Progenitor cell of endocrine pancreas (in vitro differentiated cells): ENCODE measurements around the gene LAMA5. TPM values are rescaled to one million over a fixed set of nuclear protein-coding genes. Genes with fewer than 3 reads are reported as not detected.

Experiments
- DNase-seq: peaks from one replicate; pipeline ENCODE4 v3.0.0; 2021; ENCODE audit warnings: low spot score; ENCODE audit not compliant: unreplicated experiment
- H3K27ac Mint-ChIP-seq: 2 replicates; pipeline ENCODE4 v1.8.0; 2021; ENCODE audit warnings: mild to moderate bottlenecking, moderate library complexity, mixed read lengths
- H3K27me3 Mint-ChIP-seq: 2 replicates; pipeline ENCODE4 v1.8.0; 2021; ENCODE audit warnings: mixed read lengths
- H3K36me3 Mint-ChIP-seq: 2 replicates; pipeline ENCODE4 v1.8.0; 2022; ENCODE audit warnings: mixed read lengths; ENCODE audit not compliant: insufficient read depth
- H3K4me1 Mint-ChIP-seq: 2 replicates; pipeline ENCODE4 v1.8.0; 2021; ENCODE audit warnings: low read depth, mixed read lengths
- H3K4me3 Mint-ChIP-seq: 2 replicates; pipeline ENCODE4 v1.8.0; 2021; ENCODE audit warnings: low read depth, mild to moderate bottlenecking, moderate library complexity, mixed read lengths
- H3K9me3 Mint-ChIP-seq: 2 replicates; pipeline ENCODE4 v1.8.0; 2021; ENCODE audit warnings: low read depth, mixed read lengths
- CTCF ChIP-seq: fragments of 200-600 bp; sonication (generic); IDR thresholded peaks from one replicate; pipeline ENCODE4 v1.5.0; 2021; ENCODE audit warnings: antibody characterized with exemption, mild to moderate bottlenecking; ENCODE audit not compliant: unreplicated experiment
- total RNA-seq: library from RNA; stranded (reverse); gene quantifications from 2 replicates; pipeline ENCODE4 v1.2.1, GENCODE V29; 2021

Gene LAMA5
- total RNA-seq, 1 donor from 2014 or later = 252 TPM

DNA sequence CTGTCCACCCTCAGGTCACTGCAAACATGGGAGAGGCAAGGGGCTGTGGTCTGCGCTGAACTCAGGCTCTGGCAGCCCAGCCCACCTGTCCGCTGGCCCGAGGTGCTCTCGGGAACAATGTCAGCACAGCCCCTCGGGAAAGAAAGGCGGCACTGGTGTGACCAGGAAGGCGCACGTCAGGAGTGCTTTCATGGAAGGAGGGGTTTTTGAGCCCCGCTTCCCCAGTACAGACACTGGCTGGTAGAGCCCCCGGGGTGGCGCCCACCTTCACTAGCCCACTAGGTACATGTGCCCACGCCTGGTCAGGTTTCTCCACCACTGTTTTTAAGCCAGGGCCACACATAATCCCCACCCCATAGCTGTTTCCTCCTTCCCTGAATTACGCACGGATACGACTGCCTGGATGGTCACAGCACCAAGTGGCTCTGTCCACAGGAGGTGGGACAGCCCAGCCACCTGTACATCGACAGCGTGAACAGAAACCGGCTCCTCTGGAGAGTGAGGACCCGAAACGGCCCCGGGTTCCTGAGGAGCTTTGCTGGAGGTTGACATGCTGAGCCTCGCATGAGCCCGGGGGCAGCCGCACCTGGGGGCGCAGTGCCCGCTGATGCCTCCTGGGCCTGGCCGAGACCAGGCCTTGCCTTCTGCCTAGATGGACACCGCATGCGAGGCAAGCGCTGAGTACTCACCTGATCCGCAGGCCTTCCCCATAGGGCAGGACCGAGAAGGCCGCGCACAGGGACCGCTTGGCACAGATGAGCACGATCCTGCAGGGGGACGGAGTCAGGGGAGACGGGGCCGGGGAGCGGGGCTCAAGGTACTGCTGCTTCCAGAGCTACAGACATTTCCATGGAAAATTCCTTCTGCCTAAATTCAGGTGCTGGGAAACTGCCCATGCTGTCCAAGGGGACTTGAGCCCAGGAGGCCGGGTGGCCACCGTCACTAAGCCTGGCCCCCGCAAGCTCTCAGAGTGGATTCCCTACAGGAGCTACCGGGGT lies 27.4 kb upstream of the LAMA5 start:
- Mint-ChIP-seq H3K36me3 (peaks cover 3% of the 10 kb centered on the region), H3K4me3 (no peak overlapping the region), H3K9me3 (no peaks in the 10 kb centered on the region), H3K27me3 (no peaks in the 10 kb centered on the region), H3K27ac (no peak overlapping the region), H3K4me1 (no peaks in the 10 kb centered on the region)
- TF ChIP-seq CTCF = no peak
- DNase-seq = no peak

DNA sequence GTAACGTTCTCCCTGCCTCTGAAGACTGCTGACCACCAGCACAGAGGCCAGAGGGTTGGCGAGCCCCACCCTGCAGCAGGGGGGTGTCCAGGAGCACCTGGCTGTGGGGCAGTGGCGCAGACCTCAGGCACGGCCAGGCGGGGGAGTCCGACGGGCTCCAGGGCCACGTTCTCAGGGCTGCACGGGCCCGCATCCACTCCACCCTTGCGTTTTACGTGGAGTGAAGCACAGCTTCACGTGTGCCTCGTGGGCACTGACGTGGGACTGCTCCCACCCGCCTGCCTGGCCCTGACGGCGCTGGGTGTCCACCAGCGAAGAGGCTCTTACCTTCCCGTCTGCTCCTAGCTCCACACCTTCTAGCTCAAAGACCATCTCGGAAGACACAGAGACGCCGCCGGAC lies 26.7 kb upstream of the LAMA5 start:
- Mint-ChIP-seq H3K27me3 (no peaks in the 10 kb centered on the region), H3K27ac (no peak overlapping the region), H3K4me1 (no peaks in the 10 kb centered on the region), H3K4me3 (no peak overlapping the region), H3K36me3 (peaks cover 4% of the 10 kb centered on the region), H3K9me3 (no peaks in the 10 kb centered on the region)
- no peak for TF ChIP-seq CTCF
- DNase-seq = no peak

DNA sequence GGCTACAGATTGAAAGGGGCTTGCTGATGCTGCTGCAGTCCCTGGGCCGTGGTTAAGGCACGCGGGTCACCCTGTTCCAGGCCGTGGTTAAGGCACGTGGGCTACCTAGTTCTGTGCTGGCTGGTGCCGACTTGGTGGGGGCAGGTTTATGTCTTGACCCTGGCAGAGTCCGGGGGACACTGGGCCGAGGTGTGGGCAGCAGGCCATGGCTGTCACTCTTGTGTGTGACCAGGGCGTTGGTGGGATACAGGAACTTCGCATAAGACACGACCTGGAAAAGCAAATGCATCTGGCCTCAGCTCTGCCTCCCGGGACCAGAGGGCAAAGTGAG lies 26.2 kb upstream of the LAMA5 start:
- Mint-ChIP-seq H3K4me1 (no peaks in the 10 kb centered on the region), H3K9me3 (no peaks in the 10 kb centered on the region), H3K36me3 (peaks cover 8% of the 10 kb centered on the region), H3K27ac (no peak overlapping the region), H3K27me3 (no peaks in the 10 kb centered on the region), H3K4me3 (no peak overlapping the region)
- no peak for TF ChIP-seq CTCF
- no peak for DNase-seq

GRCh38 chr20:62392621-62393334 lies 25.7 kb upstream of the LAMA5 start:
- DNase-seq = no peak
- Mint-ChIP-seq H3K27me3 (no peaks in the 10 kb centered on the region), H3K9me3 (no peaks in the 10 kb centered on the region), H3K27ac (no peak overlapping the region), H3K4me1 (peaks cover 3% of the 10 kb centered on the region), H3K4me3 (no peak overlapping the region), H3K36me3 (peaks cover 9% of the 10 kb centered on the region)
- no peak for TF ChIP-seq CTCF

- Mint-ChIP-seq H3K4me3 (no peak overlapping the region), H3K9me3 (no peaks in the 10 kb centered on the region), H3K4me1 (peaks cover 7% of the 10 kb centered on the region), H3K36me3 (peaks cover 9% of the 10 kb centered on the region), H3K27ac (no peak overlapping the region), H3K27me3 (no peaks in the 10 kb centered on the region)
- DNase-seq = no peak
- TF ChIP-seq CTCF = no peak
These were observed 24.9 kb upstream of the LAMA5 start for GRCh38 chr20:62392077-62392418.
